PFSK-1 (cell line): ENCODE results near the gene EXOC4.

Experiments used
- FOXP2 ChIP-seq: optimal IDR thresholded peaks from 2 replicates; pipeline ENCODE3; 2011; ENCODE audit warnings: borderline replicate concordance, control low read depth, inconsistent platforms; ENCODE audit not compliant: insufficient read depth; ENCODE audit errors: extremely low read length, extremely low read depth
- POLR2AphosphoS5 ChIP-seq: IDR thresholded peaks from 2 replicates; pipeline ENCODE4 v1.6.1; 2012; ENCODE audit warnings: low read depth, mild to moderate bottlenecking, control low read depth, low read length, moderate library complexity
- REST ChIP-seq, 2 experiments: IDR thresholded peaks; 2 replicates each; pipeline versions ENCODE4 v1.6.1 to v1.8.0; 2011 to 2012; ENCODE audit warnings: low read depth in 2 of 2, low read length in 2 of 2, control low read depth in 1 of 2, inconsistent platforms in 1 of 2, mild to moderate bottlenecking in 1 of 2, moderate library complexity in 1 of 2; ENCODE audit not compliant: insufficient read depth in 1 of 2
- SIN3A ChIP-seq: IDR thresholded peaks from 2 replicates; pipeline ENCODE4 v1.6.1; 2012; ENCODE audit warnings: mild to moderate bottlenecking, low read length, moderate library complexity, borderline replicate concordance; ENCODE audit not compliant: insufficient read depth
- TAF1 ChIP-seq: IDR thresholded peaks from 2 replicates; pipeline ENCODE4 v1.6.1; 2012; ENCODE audit warnings: low read length, control low read depth, borderline replicate concordance; ENCODE audit not compliant: insufficient read depth

Gene EXOC4

GRCh38 chr7:133353775-133354174 lies 100.9 kb downstream of the EXOC4 start:
- TF ChIP-seq FOXP2 (no peak), POLR2AphosphoS5 (no peak), SIN3A (no peak), REST (IDR thresholded peaks at IDR 0.05; ENCODE audit: insufficient read depth in 1 of 2, low read depth in 2 of 2, low read length in 2 of 2) (no peak), TAF1 (no peak)

DNA sequence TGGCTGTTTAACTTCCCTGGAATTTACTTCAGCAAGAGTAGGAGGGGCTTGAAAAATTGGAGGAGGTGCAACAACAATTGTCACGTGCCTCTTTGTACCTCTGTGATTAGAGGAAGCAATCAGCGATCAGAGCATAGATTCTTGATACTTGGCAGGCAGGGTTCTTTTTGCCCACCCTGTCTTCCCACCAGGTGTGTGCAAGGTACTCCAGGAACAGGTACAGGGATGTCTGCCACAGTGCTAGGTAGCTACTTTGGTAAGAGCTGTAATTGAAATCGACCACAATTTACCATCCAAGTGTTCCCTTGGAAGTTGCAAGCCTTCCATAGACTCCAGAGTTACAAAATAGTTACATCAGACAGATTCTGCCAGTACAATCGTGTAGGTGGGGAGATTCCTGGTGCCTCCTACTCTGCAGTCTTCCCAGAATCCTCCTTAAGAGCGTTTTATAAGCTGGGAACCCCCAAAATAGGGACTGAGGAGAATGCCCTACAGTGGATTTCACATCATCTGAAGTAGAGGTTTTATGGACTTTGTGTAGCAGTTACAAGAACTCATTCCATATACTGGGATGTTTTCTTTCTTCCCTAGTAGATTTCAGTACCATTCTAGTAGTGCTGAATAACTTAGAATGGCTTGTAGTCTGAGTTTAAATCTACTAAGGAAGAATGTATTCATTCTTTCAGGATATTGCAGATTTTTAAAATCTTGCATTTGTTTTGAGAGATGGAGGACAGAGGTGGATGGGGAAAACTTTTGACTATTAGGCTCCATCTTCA lies 101.9 kb downstream of the EXOC4 start:
- TF ChIP-seq FOXP2 (no peak), POLR2AphosphoS5 (no peak), REST (IDR thresholded peaks at IDR 0.05; ENCODE audit: insufficient read depth in 1 of 2, low read depth in 2 of 2, low read length in 2 of 2) (no peak), TAF1 (no peak), SIN3A (no peak)

- TF ChIP-seq SIN3A (no peak), FOXP2 (no peak), REST (IDR thresholded peaks at IDR 0.05; ENCODE audit: insufficient read depth in 1 of 2, low read depth in 2 of 2, low read length in 2 of 2) (no peak), POLR2AphosphoS5 (no peak)
Observed at GRCh38 chr7:133355325-133355708, 102.4 kb downstream of the EXOC4 start.

DNA sequence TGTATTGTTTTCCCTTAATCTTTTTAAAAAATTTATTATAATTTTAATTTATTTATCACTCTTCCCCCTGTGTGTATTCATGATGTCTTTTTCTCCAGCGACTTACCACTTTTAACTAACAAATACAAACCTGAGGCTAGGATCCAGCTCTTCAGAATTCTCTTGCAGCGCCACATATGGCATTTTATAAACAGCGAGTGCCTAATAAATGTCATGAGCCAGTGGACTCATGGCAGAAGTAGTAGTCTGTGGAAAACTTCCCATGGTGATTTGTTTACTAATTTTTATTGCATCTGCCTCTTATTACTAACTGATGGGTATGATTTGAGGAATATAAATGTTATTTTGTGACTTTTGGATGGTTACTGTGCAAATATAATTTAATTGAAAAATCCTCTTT lies 102.9 kb downstream of the EXOC4 start:
- no peak for TF ChIP-seq REST (IDR thresholded peaks at IDR 0.05; ENCODE audit: insufficient read depth in 1 of 2, low read depth in 2 of 2, low read length in 2 of 2)
- no peak for TF ChIP-seq TAF1
- no peak for TF ChIP-seq SIN3A
- TF ChIP-seq FOXP2, result no peak
- TF ChIP-seq POLR2AphosphoS5, result no peak

- TF ChIP-seq FOXP2 (no peak), POLR2AphosphoS5 (no peak)
Observed at GRCh38 chr7:133358708-133359107, 105.8 kb downstream of the EXOC4 start.
